D341Med (cell line): ENCODE measurements around the gene LIPK.

Experiments used
- DNase-seq: peaks from one replicate; pipeline ENCODE4 v3.0.0; 2012; ENCODE audit warnings: low spot score

The LIPK gene

DNA sequence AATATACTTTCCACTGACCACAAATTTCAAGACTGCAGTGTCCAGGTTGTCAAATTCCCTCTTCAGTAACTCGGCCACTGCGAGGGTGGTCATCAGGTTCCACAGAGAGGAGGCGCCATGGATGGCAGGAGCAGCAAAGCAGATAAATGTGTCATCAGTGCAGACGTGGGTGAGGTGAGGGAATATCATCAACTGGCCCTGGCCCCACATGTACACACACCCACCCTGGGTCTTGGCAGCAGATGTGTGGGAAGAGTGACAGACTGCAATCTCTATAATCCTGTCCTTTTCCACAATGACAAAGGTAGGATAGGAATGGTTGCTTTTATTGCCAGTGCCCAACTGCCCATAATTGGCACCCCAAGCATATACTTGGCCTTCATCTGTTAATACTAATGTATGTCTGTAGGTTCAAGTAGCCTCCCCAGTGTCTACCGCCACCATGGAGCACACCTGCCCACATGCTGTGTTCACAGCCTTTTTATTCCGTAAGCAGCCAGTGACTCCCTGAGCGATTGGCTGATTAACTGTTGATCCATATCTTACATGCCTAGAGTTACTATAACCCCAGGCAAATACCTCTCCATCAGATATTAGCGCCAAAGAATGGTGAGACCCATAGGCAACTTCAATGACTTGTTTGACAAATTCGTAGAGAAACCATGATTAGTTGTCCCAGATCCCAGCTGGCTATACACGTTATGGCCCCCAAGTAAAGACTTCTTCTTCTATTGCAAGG is 80.2 kb downstream of the LIPK start:
- no peak for DNase-seq

DNA sequence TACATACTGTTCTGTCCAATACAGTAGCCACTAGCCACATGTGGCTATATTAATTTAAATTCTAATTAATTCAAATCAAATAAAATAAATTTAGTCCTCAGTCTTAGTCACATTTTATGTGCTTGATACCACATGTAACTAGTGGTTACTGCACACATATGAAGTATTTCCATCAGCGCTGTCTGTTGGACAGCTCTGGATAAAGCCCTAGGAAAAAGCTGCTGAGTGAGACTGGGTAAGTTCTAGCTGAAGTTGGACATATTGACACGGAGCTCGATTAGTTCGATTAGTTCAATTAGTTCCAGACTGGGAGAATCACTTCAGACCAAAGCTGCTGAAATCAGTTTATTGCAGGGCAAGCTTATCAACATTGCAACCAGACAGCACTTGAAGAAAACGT is 81.4 kb downstream of the LIPK start:
- DNase-seq = no peak

GRCh38 chr10:88788924-88789323 is 82.9 kb downstream of the LIPK start:
- no peak for DNase-seq

DNA sequence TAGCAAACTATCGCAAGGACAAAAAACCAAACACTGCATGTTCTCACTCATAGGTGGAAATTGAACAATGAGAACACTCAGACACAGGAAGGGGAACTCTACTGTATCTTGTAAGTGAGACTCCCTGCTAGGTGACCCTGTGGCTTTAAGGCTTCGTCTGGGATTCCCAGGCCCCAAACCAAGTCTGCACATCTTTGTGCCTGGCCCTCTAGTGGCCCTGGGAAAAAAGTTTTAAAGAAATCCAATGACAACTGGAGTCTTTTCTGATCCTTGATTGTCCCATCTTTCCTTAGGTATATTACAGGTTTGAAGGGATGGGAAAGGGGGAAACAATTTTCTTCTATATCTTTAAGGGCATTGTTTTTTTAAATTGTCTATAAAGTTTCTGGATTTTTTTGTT is 85.9 kb downstream of the LIPK start:
- peak; percentile 29 for DNase-seq

- no peak for DNase-seq
Observed at GRCh38 chr10:88792661-88793060, 86.6 kb downstream of the LIPK start.

DNA sequence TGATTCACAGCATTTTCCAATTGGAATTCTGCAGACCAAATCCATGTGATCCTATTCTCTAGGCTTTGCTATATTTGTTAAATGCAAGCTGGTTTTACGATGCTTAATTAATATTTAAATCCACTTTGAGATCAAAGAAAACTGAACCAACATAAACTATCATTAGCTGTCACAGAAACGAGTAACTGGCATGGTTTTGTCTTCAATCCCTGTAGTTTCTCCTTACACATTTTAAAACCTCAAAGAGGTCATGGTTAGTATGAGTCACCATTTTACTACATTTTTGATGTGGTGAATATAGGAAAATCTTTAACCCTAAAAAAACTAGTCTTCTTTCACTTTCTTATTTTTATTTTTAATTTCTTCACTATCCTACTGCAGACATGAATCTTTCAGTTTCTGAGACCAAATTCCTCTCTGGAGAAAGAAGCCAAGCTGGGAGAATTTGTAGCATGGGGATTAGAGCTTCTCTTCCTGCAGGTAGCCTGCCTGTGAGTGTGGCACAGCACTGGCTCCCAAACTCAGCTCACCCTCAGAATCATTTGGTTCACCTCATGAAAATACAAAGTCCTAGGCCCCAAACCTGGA is 87.8 kb downstream of the LIPK start:
- DNase-seq = no peak

GRCh38 chr10:88794731-88795130 is 88.7 kb downstream of the LIPK start:
- no peak for DNase-seq

- DNase-seq = no peak
Observed at GRCh38 chr10:88800152-88801125, 94.4 kb downstream of the LIPK start.
